Endometrial microvascular endothelial cells (primary cell): ENCODE measurements around the gene ADK. TPM values are rescaled to one million over a fixed set of nuclear protein-coding genes. Genes with fewer than 3 reads are reported as not detected.
"Not testable (repeated sequence)": the region's sequence is repeated elsewhere in the genome, so short reads cannot be mapped to it uniquely, and the experiment has no call there.

Experiments used
- in situ Hi-C: cut with HindIII; loops from 2 replicates; pipeline ENCODE4 v1.10.0; 2017; ENCODE audit warnings: low sequenced_read_pairs, low pct_unique_long_range_greater_than_20kb; ENCODE audit errors: inconsistent ontology term
- total RNA-seq: library from RNA; depleted of rRNA; stranded (reverse); fragments of >200 nt; gene quantifications from one replicate; pipeline ENCODE4 v1.2.3, GENCODE V29; 2015; ENCODE audit errors: inconsistent ontology term

Gene ADK
- total RNA-seq, 1 donor from 2014 or later = 67.6 TPM

- in situ Hi-C loops = no loop called here
Observed at GRCh38 chr10:74282151-74282847, 131.3 kb downstream of the ADK start.

GRCh38 chr10:74282848-74283210, 131.8 kb downstream of the ADK start:
- in situ Hi-C loops = no loop called here

- in situ Hi-C loops = no loop called here
Observed at GRCh38 chr10:74289188-74289587, 138.2 kb downstream of the ADK start.

GRCh38 chr10:74289951-74290350, 138.9 kb downstream of the ADK start:
- in situ Hi-C loops = no loop called here

GRCh38 chr10:74290708-74291107, 139.7 kb downstream of the ADK start:
- in situ Hi-C loops = no loop called here

- in situ Hi-C loops = no loop called here
Observed at GRCh38 chr10:74292871-74293427, 141.9 kb downstream of the ADK start.

- in situ Hi-C loops = no loop called here
Observed at GRCh38 chr10:74293686-74294371, 142.8 kb downstream of the ADK start.

- in situ Hi-C loops = no loop called here
Observed at GRCh38 chr10:74297389-74298080, 146.5 kb downstream of the ADK start.

GRCh38 chr10:74300074-74300621, 149.1 kb downstream of the ADK start:
- in situ Hi-C loops = not testable (repeated sequence)

GRCh38 chr10:74300666-74301065, 149.6 kb downstream of the ADK start:
- in situ Hi-C loops = no loop called here

- in situ Hi-C loops = no loop called here
Observed at GRCh38 chr10:74305730-74306129, 154.7 kb downstream of the ADK start.

GRCh38 chr10:74306227-74306982, 155.4 kb downstream of the ADK start:
- in situ Hi-C loops = no loop called here

GRCh38 chr10:74307061-74307651, 156.1 kb downstream of the ADK start:
- in situ Hi-C loops = no loop called here

- in situ Hi-C loops = no loop called here
Observed at GRCh38 chr10:74310652-74311257, 159.7 kb downstream of the ADK start.

- in situ Hi-C loops = no loop called here
Observed at GRCh38 chr10:74314166-74314565, 163.1 kb downstream of the ADK start.

GRCh38 chr10:74320026-74320425, 169.0 kb downstream of the ADK start:
- in situ Hi-C loops = no loop called here

GRCh38 chr10:74320717-74321116, 169.7 kb downstream of the ADK start:
- in situ Hi-C loops = no loop called here

- in situ Hi-C loops = no loop called here
Observed at GRCh38 chr10:74322141-74322540, 171.1 kb downstream of the ADK start.
